Vagina (tissue), 2 donors: ENCODE measurements around the gene FBXL7.

ENCODE experiments used
- POLR2AphosphoS5 ChIP-seq, 2 donors: sonication (generic); formaldehyde crosslinking; IDR thresholded peaks; one replicate each; pipeline ENCODE4 v1.9.0; 2017; ENCODE audit warnings: antibody characterized with exemption in 2 of 2, mild to moderate bottlenecking in 2 of 2, low read depth in 1 of 2; ENCODE audit not compliant: insufficient read depth in 1 of 2
- TF ChIP-seq, protein P1 (sequence below), 3 experiments: fragments of 450-650 bp in 2 of 3; fragments of 200-600 bp in 1 of 3; sonication (generic) in 1 of 3; IDR thresholded peaks; one replicate each; pipeline ENCODE4 v1.5.1; 2017 to 2019; ENCODE audit warnings: antibody characterized with exemption in 3 of 3, mild to moderate bottlenecking in 2 of 3, moderate library complexity in 2 of 3

DNA sequence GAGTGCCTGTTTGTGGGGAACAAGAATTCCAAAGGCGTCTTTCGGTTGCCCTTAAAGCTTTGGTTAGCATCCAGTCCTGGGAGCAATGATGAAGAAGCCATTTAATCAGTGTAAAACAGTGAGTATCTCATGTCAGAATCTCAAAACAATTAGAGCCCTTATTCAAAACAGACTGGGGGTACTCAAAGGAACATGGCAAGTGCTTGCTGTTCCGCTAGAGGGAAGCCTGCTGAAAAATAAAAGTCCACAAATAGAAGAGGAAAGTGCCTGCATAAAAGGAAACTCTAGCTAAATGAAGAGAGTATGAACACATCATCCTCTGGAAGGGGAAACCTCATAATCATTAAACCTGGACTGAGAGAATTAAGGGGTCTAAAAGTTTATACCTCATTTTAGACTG, 26.4 kb downstream of the FBXL7 start:
- TF ChIP-seq, protein P1, sequence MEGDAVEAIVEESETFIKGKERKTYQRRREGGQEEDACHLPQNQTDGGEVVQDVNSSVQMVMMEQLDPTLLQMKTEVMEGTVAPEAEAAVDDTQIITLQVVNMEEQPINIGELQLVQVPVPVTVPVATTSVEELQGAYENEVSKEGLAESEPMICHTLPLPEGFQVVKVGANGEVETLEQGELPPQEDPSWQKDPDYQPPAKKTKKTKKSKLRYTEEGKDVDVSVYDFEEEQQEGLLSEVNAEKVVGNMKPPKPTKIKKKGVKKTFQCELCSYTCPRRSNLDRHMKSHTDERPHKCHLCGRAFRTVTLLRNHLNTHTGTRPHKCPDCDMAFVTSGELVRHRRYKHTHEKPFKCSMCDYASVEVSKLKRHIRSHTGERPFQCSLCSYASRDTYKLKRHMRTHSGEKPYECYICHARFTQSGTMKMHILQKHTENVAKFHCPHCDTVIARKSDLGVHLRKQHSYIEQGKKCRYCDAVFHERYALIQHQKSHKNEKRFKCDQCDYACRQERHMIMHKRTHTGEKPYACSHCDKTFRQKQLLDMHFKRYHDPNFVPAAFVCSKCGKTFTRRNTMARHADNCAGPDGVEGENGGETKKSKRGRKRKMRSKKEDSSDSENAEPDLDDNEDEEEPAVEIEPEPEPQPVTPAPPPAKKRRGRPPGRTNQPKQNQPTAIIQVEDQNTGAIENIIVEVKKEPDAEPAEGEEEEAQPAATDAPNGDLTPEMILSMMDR (IDR thresholded peaks at IDR 0.05), result no peak
- no peak for TF ChIP-seq POLR2AphosphoS5 (IDR thresholded peaks at IDR 0.05; ENCODE audit: insufficient read depth in 1 of 2, low read depth in 1 of 2)
